HG02623 (cell line): ENCODE measurements around the gene SHROOM3.
"Not testable (repeated sequence)": the region's sequence is repeated elsewhere in the genome, so short reads cannot be mapped to it uniquely, and the experiment has no call there.

Experiments
- ATAC-seq: cut with Tn5 transposase; IDR thresholded peaks from one replicate; pipeline ENCODE4 v1.9.1; 2021; ENCODE audit warnings: moderate library complexity; ENCODE audit not compliant: unreplicated experiment

SHROOM3 gene

DNA sequence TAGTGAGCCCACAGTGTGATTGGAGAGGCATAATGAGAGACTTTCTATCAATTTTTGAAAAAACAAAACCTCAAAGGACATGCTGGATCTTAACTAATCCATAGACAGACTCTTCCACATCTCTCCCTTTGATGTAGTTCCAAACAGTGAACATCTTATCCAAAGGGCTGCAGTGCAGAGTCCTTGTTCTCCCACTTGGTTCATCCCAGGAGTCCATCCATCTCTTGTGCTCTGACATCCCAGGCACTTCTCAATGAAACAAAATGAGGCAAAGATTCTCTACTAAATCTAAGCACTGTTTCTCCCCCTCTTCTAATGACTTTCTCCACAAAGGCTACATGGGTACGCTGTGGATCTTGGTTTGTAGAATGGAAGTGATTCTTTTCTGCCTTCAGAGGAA, 8.3 kb downstream of the SHROOM3 start:
- ATAC-seq: no peak

DNA sequence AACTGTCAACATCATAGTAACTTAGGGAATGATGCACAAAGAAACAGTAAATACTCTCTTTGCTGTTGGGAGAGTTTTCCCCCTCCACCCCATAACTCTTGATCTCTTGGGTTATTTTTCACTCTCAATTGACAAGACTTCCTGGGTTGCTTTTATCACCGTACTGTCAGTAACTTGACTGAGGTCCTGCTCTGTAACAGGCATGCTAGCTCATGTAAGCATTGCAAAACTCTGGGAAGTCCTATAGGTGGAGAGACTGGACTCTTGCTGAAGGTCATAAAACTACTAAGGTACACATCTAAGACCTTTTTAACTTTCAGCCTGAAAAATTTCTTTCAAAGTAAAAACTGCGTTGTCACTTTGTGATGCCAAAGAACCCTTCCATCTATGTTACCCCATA, 10.9 kb downstream of the SHROOM3 start:
- no peak for ATAC-seq

DNA sequence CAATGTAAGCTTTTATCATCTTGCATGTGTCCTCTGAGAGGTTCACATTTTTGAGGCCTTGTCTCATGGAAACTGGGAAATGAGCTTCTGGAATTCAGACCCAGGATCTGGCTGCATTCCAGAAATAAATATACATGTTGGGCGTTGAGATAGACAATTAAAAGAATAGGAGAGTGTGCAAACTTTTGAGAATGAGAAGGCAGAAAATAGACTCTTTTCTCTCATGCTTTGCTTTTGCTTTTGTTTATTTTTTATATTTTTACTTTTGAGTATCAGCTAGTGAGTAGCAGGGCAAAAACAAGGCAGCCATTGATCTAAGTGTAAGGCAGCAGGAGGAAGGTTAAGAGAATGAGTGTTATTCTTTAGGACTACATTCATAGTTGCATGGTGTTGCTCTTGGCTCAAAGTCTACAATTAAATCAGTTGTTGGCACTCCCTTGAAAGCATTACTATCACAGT, 12.4 kb downstream of the SHROOM3 start:
- no peak for ATAC-seq

DNA sequence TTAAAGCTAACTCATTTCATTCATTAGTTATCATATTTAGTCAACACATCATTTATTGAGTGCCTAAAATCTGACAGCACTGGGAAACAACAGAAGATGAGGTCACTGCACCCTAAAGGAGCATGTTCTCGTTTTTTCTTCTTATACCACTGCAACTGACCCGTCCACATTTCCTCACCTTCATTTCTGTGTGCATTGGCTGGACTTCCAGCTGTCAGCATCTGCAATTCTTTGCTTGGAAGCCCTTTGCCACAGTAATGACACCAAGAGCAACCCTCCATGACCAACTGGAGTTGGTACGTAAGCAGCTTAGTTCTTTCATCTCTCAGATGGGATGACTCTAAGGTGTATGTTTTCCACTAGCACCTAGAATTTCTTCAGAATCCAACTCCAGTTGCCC, 13.2 kb downstream of the SHROOM3 start:
- no peak for ATAC-seq

DNA sequence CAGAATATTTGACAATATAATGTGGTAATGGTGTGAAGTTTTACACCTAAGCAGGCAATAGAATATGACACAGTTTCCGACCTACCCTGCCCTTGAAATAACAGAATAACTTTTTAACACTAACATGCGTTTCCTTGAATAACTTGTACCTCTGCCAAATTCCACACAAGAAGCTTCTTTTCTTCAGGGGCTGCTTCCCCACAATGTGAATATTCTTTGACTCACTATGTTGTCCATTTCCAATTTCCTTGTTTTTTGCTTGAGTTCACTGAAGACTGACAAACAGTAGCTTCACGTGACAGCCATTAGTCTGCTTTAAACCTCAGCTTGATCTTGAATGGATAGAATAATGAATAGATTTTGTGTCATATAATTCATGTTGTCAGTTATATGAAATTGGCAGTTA, 14.3 kb downstream of the SHROOM3 start:
- no peak for ATAC-seq

DNA sequence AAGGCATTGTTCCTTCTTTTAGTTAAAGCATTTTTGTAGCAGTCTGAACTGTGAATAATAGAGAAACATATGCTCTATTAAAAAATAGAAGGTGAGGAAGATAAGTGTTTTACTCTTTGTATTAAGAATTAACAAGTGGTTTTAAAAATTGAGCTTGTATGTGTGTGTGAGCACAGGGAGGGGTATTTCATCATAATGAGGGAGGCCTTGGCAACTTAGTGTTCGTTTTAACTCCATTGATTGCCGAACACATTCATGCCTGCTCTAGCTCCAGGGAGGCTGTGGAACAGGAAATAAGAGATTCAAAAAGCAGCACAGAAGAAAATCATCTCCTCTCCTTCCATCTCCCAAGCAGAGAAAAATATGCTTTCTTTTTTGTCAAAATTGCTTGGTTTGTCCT, 14.8 kb downstream of the SHROOM3 start:
- no peak for ATAC-seq

DNA sequence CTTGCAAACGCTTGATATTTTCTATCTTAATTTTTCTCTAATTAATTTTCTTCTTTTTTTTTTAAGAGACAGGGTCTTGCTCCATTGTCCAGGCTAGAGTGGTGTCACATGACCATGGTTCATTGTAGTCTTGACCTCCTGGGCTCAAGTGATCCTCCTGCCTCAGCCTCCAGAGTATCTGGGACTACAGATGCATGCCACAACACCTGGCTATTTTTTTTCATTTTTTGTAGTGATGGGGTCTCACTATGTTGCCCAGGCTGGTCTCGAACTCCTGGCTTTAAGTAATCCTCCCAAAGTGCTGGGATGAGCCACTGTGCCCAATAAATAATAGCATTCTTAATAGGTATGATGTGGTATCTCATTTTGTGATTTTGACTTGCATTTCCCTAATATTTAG, 18.2 kb downstream of the SHROOM3 start:
- ATAC-seq: no peak

DNA sequence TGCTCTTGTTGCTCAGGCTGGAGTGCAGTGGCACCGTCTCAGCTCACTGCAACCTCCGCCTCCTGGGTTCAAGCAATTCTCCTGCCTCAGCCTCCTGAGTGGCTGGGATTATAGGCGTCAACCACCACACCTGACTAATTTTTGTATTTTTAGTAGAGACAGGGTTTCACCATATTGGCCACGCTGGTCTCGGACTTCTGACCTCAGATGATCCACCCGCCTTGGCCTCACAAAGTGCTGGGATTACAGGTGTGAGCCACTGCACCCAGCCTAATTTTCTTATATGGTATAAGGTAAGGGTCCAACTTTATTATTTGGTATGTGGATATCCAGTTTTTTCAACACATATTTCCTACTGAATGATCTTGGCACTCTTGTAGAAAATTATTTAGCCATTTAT, 19.0 kb downstream of the SHROOM3 start:
- not testable (repeated sequence) for ATAC-seq

DNA sequence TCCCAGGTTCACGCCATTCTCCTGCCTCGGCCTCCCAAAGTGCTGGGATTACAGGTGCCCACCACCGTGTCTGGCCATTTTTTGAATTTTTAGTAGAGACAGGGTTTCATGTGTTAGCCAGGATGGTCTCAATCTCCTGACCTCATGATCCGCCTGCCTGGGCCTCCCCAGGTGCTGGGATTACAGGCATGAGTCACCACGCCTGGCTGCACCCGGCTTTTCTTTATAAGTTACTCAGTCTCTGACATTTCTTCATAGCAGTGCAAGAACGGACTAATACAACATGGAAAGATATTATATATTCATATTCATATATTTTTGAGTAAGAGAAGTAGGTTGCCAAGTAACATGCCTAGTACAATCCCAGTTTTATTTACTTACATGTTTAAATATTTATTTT, 22.9 kb downstream of the SHROOM3 start:
- ATAC-seq: no peak

DNA sequence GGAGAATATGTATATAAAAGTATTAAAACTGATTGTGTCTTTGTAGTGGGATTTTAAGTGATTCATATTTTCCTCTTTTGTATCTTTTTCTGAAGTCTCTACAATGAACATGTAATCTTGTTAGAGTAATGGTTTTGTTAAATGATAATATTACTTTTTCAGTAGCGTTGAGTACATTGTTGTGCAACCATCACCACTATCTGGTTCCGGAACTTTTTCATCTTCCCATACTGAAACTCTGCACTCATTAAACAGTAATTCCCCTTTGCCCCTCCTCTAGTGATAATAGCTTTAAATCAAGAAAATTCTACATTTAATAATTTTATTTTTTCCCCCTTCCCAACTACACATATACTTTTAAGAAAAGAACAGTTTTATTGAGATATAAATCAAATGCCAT, 23.3 kb downstream of the SHROOM3 start:
- ATAC-seq: no peak

DNA sequence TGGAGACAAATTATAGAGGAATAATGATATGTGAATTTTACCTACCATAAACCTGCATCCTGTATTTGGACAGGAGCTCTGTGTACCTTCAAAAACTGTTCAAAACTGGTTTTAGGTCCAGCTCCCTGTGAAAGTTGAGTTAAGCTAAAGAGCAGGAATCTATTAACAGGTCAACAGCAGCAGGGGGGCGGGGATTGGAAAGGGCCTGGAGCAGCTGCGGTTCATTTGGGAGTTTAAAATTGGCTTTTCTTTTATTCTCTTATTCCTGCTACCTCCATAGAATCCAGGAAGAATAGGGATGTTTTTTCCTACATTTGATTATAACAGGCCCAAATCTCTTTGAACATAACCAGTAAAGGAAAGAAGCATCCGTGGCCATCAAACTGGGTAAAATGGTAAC, 23.8 kb downstream of the SHROOM3 start:
- ATAC-seq: no peak

DNA sequence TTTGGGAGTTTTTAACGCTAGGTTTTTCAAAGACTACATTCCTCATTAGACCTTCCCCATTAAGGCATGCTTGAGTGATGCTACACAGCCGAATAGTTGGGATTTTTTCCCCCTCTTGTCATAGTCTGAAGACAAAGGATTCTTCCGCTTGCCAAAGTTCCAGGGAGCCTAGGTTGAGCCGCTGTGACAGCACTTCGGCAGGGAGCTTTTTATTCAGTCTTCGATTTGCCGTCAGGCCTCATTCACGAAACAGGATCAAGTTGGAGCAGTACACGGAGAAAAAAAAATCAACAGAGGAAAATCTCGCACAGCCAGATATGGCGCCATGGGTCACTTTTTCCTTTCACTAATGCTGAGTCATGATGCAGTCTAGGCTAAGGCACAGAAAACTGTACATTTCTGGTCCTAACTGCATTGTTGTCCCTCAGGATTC, 24.3 kb downstream of the SHROOM3 start:
- no peak for ATAC-seq

DNA sequence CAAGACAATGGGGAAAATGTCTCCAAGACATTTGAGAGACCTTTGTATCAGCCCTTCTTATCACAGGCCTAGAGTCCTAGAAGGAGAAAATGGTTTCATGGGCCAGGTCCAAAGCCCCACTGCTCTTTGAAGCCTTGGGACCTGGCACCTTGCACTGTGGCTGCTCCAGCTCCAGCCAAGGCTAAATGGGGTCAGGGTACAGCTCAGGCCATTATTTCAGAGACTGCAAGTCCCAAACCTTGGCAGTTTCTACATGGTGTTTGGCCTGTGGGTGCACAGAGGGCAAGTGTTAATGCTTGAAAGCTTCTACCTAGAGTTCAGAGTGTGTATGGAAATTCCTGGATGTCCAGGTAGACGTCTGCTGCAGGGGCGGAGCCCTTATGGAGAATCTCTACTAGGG, 28.5 kb downstream of the SHROOM3 start:
- ATAC-seq: no peak

DNA sequence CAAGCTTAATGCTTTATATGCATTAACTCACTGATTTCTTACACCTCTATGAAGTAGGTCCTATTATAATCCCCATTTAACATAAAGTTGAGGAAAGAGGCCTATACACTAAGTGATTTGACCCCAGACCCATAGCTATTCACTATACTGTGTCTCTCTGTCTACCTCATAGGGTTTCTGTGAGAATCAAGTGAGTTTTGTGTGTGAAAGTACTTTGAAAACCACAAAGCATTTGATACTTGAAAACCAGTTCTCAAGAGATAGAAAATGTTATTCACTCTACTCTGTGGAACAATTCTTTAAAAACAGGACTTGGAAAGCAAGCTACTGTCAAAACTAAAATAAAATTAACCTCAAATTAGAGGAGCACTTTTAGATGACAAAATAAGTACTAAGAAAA, 35.0 kb downstream of the SHROOM3 start:
- ATAC-seq: no peak

DNA sequence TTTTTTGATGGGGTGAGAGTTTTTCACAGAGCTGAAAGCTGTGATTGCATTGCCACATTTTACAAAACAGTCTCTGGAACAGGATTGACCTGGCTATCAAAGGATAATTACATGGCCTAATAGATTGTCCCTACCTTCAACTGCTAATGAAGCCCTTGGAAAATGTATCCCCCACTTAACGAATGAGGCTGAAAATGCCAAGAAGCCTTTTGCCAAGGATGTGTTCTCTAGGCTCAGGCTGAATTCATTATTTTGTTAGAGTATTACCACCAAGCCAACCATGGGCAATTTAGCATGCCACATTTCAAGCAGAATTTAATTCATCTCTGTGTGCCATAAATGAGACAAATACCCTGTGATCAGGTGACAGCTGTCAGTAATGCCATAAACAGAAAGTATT, 35.5 kb downstream of the SHROOM3 start:
- ATAC-seq: no peak

DNA sequence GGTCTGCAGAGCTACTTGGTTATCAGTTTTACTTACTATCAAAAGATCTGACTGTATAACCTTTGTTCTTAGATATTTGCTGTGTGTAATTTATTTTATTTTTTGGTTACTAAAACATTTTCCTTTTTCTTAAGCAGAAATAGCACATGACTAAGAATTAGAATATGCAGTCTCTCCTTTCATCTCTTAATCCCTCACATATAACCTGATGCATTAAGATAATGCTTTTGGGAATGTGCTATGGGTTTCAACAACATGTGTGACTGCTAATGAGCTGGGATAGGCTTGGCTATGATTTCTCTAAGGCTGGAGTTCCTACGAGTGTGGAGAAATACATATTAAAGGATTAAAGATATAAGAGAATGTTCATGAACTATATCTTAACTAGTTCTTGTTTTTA, 41.5 kb downstream of the SHROOM3 start:
- ATAC-seq: no peak

DNA sequence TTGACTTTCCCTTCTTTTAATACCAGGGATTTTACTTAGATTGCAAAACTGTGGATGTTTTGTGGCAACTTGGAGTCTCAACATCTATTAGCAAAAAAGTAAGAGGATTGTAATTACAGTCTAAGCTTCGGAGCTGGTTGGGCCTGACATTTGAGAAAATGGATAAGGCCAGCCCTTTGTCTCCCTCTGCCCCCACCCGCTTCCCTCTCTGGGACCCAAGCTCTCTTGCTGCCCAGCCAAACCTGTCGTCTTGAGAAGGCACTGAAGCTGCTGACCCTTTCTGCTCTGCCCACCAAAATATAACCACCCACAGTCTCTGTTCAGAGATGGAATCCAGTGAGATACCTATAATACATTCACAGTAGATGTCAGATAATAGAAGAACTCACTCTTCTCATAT, 49.6 kb downstream of the SHROOM3 start:
- ATAC-seq: no peak

DNA sequence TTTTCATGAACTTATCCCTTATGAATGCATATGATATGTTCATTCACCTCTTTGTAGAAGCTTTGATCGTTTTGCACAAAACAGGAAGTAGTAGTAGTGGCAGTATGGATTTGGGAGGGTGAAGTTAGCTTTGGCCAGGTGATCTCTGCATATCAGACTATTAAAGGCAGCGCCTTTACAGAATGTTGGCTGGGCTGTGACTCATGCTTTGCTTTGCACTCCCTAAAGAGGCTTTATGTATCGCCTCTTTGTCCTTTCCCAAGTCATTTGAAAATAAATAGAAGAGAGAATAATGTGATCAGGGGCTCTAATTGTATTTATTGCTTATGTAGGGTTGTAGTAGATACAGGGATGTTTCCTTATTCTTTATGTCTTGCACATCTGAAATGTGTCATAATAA, 50.4 kb downstream of the SHROOM3 start:
- no peak for ATAC-seq

DNA sequence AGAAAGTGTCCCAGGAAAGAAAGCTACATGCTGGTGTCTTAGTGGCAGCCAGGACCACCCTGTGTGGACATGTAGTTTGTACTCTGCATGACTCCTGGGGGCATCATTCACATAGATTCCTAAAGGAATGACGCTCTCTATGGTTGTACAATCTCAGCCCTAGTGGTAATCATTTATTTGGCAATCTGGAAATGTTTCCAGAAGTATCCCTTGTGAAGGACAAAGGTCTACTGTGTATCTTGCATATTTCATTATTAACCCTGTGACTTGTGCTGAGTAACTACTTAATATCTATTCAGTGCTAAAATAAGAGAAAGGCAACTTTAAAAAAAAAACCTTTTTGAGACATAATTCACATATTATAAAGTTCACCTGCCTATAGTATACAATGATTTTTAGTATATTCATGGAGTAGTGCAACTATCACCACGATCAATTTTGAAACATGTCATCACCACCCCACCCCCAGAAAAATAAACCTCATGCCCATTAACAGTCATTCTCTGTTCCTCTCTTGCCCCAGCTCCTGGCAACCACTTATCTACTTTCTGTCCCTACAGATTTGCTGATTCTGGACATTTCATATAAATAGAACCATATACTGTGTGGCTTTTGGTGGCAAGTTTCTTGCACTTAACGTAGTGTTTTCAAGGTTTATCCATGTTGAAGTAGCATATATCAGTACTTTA, 51.7 kb downstream of the SHROOM3 start:
- no peak for ATAC-seq

DNA sequence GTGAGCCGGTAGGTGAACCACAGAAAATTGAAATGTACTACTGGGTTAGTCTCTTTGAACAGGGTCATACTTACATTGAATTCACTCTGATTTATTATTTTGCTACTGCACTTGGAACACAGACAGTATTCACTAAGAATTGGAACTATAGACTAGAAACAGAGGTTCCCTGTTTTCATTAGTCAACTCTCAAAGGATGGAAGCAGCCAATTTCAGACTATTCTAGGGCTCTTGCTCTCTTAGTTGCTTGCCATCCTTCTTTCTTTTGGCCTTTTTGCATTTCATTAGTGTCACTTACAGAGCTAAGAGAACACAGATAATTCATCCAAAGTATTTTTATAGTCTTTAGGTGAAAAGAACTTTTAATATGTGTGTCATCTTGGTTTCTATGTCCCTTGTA, 52.6 kb downstream of the SHROOM3 start:
- no peak for ATAC-seq

DNA sequence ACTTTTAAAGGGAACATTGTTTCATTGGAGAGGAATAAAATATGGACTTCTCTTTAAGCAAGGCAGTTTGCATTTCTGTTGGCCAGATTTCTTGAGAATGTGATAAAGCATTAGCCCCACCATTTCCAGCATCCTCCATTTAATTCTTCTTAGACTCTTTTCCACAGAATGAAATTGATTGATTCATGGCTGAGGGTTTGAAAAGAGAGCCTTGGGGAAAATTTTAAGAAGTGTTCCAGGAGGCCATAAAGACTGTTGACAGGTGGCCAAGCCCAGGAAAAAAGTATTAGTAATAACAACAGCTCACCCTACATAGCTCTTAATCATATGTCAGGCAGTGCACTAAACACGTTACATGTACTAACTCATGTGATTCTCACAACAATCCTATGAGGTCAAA, 53.4 kb downstream of the SHROOM3 start:
- no peak for ATAC-seq

DNA sequence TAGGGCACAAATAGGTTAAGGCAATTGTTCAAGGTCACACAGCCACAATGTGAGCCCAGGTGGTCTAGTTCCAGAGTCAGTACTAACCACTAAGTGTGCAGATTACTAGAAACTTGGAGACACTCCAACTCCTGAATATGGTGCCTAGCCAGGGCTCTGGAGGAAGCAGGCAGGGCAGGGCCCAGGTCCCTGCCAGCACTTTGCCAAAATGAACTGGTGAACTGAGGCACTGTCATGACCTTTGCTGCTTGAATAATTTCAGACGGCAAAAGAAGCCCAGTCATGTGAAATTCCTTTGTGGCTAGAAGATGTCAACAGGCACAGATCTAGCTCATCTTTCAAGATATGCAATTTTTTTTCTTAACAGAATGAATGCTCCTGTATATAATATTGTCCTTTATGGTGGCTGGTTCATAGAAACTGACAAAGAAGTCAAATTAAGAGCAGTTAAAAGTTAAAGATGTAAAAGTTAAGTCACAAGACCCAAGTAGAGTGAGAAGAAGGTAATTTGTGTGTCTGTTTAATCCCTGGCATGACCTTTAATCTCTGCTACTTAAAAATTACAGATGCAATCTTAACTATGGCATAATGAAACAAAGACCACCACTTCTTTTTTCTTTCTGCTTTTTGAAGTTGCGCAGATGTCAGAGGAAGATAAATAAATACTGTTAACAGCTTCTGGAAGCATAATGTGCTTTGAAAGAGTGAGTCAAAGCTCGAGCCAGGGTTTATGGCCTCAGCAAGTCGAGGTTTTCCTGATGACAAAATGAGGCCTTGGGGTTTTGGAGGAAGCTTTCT, 54.1 kb downstream of the SHROOM3 start:
- no peak for ATAC-seq
